Smooth muscle cell (in vitro differentiated cells): ENCODE results near the gene L3MBTL1. TPM values are rescaled to one million over a fixed set of nuclear protein-coding genes. Genes with fewer than 3 reads are reported as not detected.

Experiments
- DNase-seq: peaks from one replicate; lab custom pipeline; 2025; ENCODE audit not compliant: unreplicated experiment; lab: John Stamatoyannopoulos, UW
- H2AFZ ChIP-seq: fragments of 200-600 bp; sonication (generic); 2 replicates; pipeline ENCODE4 v1.6.0; 2016; ENCODE audit warnings: antibody characterized with exemption, low read depth, mild to moderate bottlenecking
- H3F3A ChIP-seq: fragments of 200-600 bp; sonication (generic); 2 replicates; pipeline ENCODE4 v1.6.0; 2017; ENCODE audit warnings: antibody characterized with exemption, low read depth
- H3K27ac ChIP-seq: fragments of 200-600 bp; sonication (generic); 2 replicates; pipeline ENCODE4 v1.5.1; 2016; ENCODE audit warnings: low read depth, mild to moderate bottlenecking
- H3K27me3 ChIP-seq: fragments of 200-600 bp; sonication (generic); 2 replicates; pipeline ENCODE4 v1.6.1; 2016; ENCODE audit warnings: low read depth, mild to moderate bottlenecking
- H3K36me3 ChIP-seq: fragments of 200-600 bp; sonication (generic); 2 replicates; pipeline ENCODE4 v1.5.1; 2016; ENCODE audit warnings: low read depth
- H3K4me1 ChIP-seq: fragments of 200-600 bp; sonication (generic); 2 replicates; pipeline ENCODE4 v1.5.1; 2016; ENCODE audit warnings: low read depth
- H3K4me2 ChIP-seq: fragments of 200-600 bp; sonication (generic); 2 replicates; pipeline ENCODE4 v1.6.0; 2016; ENCODE audit warnings: mild to moderate bottlenecking
- H3K4me3 ChIP-seq: fragments of 200-600 bp; sonication (generic); 2 replicates; pipeline ENCODE4 v1.5.1; 2016; ENCODE audit warnings: mild to moderate bottlenecking
- H3K79me2 ChIP-seq: fragments of 200-600 bp; sonication (generic); 2 replicates; pipeline ENCODE4 v1.6.0; 2016; ENCODE audit warnings: low read depth, mild to moderate bottlenecking
- H3K9ac ChIP-seq: fragments of 200-600 bp; sonication (generic); 2 replicates; pipeline ENCODE4 v1.6.0; 2016; ENCODE audit warnings: low read depth
- H3K9me3 ChIP-seq: fragments of 200-600 bp; sonication (generic); replicated peaks from 2 replicates; pipeline ENCODE4 v1.5.1; 2016; ENCODE audit warnings: low read depth
- H4K20me1 ChIP-seq: fragments of 200-600 bp; sonication (generic); 2 replicates; pipeline ENCODE4 v1.6.0; 2016; ENCODE audit warnings: low read depth
- WGBS: methylation state at CpG from one replicate; pipeline ENCODE4 v1.1.7; 2016; ENCODE audit warnings: low lambda C conversion rate; 5-methylcytosine and 5-hydroxymethylcytosine counted together
- polyA plus RNA-seq: library from polyadenylated mRNA; unstranded; fragments of >200 nt; fragmentation: Nextera tagmentation; extraction: Ambion mirVana; gene quantifications from 2 replicates; pipeline ENCODE4 v1.2.1, GENCODE V29; 2016
- total RNA-seq: library from RNA; depleted of rRNA; stranded (reverse); fragments of >200 nt; gene quantifications from 2 replicates; pipeline ENCODE4 v1.2.3, GENCODE V29; 2014
- TF ChIP-seq, protein P1 (sequence below): fragments of 200-600 bp; sonication (generic); IDR thresholded peaks from 2 replicates; pipeline ENCODE4 v1.5.1; 2017; ENCODE audit warnings: borderline replicate concordance, mild to moderate bottlenecking, antibody characterized with exemption; ENCODE audit not compliant: insufficient read depth, poor library complexity, severe bottlenecking

L3MBTL1 gene
- total and polyA plus RNA-seq, 2 experiments from 2014 or later: 7.7 to 8.9 TPM

- no peaks in the 10 kb centered on the region for H3K4me1 ChIP-seq
- H3K79me2 ChIP-seq: no peaks in the 10 kb centered on the region
- no peak overlapping the region for H3K27ac ChIP-seq
- H3K4me3 ChIP-seq: no peak overlapping the region
- H3K4me2 ChIP-seq: no peak overlapping the region
- H3K9me3 ChIP-seq: no peaks in the 10 kb centered on the region
- no peak for DNase-seq
- H2AFZ ChIP-seq: no peak overlapping the region
- no peaks in the 10 kb centered on the region for H4K20me1 ChIP-seq
- H3K9ac ChIP-seq: no peak overlapping the region
- H3F3A ChIP-seq: no peaks in the 10 kb centered on the region
- TF ChIP-seq, protein P1, sequence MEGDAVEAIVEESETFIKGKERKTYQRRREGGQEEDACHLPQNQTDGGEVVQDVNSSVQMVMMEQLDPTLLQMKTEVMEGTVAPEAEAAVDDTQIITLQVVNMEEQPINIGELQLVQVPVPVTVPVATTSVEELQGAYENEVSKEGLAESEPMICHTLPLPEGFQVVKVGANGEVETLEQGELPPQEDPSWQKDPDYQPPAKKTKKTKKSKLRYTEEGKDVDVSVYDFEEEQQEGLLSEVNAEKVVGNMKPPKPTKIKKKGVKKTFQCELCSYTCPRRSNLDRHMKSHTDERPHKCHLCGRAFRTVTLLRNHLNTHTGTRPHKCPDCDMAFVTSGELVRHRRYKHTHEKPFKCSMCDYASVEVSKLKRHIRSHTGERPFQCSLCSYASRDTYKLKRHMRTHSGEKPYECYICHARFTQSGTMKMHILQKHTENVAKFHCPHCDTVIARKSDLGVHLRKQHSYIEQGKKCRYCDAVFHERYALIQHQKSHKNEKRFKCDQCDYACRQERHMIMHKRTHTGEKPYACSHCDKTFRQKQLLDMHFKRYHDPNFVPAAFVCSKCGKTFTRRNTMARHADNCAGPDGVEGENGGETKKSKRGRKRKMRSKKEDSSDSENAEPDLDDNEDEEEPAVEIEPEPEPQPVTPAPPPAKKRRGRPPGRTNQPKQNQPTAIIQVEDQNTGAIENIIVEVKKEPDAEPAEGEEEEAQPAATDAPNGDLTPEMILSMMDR: no peak
- no peaks in the 10 kb centered on the region for H3K36me3 ChIP-seq
- 85% methylated on average over 10 of the region's 10 CpGs for WGBS
- H3K27me3 ChIP-seq: no peaks in the 10 kb centered on the region
Measured at GRCh38 chr20:43576108-43576507, 68.6 kb downstream of the L3MBTL1 start.

DNA sequence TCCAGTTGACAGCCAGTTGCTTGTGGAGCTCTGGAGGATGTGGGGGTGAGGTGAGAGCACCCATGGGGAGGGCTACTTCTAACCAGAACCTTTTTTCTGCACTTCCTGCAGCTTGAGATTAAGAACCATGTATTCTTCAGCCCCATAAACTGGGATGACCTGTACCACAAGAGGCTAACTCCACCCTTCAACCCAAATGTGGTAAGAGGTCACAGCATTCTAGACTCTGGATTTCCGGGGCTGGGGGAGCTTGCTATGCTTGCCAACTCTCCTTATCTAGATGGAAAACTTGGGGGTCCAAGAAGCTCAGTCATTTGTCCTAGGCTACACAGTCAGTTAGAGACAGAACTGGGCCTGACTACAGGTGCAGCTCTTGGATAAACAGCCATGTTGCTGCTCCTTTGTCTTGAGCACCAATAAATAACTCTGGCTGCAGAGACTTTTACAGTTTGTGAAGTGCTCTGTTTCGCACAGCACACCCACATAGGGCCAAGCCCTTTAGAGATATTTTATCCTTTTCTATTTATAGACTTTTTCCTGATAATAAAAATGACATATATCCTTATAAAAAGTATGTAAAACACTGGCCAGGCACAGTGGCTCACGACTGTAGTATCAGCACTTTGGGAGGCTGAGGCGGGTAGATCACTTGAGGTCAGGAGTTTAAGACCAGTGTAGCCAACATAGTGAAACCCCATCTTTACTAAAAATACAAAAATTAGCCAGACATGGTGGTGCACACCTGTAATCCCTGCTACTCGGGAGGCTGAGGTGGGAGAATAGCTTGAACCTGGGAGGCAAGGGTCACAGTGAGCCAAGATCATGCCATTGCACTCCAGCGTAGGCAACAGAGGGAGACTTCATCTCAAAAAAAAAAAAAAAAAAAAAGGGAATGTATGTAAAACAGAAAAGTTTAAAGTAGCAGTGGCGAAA is 72.6 kb downstream of the L3MBTL1 start:
- 73% methylated on average over 7 of the region's 7 CpGs for WGBS
- TF ChIP-seq, protein P1: no peak
- DNase-seq: no peak

GRCh38 chr20:43583133-43583864 is 75.8 kb downstream of the L3MBTL1 start:
- TF ChIP-seq, protein P1: no peak
- H3K4me2 ChIP-seq: no peak overlapping the region

More for the DNA sequence above, 72.6 kb downstream of the L3MBTL1 start:
- Histone ChIP-seq H3K27me3 (no peaks in the 10 kb centered on the region), H3F3A (no peaks in the 10 kb centered on the region), H4K20me1 (no peaks in the 10 kb centered on the region), H3K4me2 (no peak overlapping the region), H3K9me3 (no peaks in the 10 kb centered on the region), H3K27ac (no peak overlapping the region), H3K36me3 (no peaks in the 10 kb centered on the region), H3K4me1 (no peaks in the 10 kb centered on the region), H2AFZ (no peak overlapping the region), H3K9ac (no peak overlapping the region), H3K79me2 (no peaks in the 10 kb centered on the region), H3K4me3 (no peak overlapping the region)

More at GRCh38 chr20:43583133-43583864, 75.8 kb downstream of the L3MBTL1 start:
- Histone ChIP-seq H4K20me1 (no peaks in the 10 kb centered on the region), H3K27me3 (no peaks in the 10 kb centered on the region), H3K36me3 (no peaks in the 10 kb centered on the region), H3K27ac (no peak overlapping the region), H3F3A (no peaks in the 10 kb centered on the region), H2AFZ (no peak overlapping the region), H3K9me3 (no peaks in the 10 kb centered on the region), H3K4me1 (no peaks in the 10 kb centered on the region), H3K4me3 (no peak overlapping the region), H3K9ac (no peak overlapping the region), H3K79me2 (no peaks in the 10 kb centered on the region)
- no peak for DNase-seq
- 87% methylated on average over 7 of the region's 7 CpGs for WGBS
